Mucosa of descending colon (tissue), 3 donors: ENCODE results near the gene ARMCX5. TPM values are rescaled to one million over a fixed set of nuclear protein-coding genes. Genes with fewer than 3 reads are reported as not detected.

Source experiments
- ATAC-seq: fragments of 200-7000 bp; cut with Tn5 transposase; one replicate; pipeline ENCODE4 v1.9.1; 2020; ENCODE audit warnings: mild to moderate bottlenecking, moderate library complexity
- DNase-seq, 3 donors: peaks; one replicate each; pipeline ENCODE4 v3.0.0-alpha.2; 2020
- H3K36me3 ChIP-seq: fragments of 200-600 bp; one replicate; pipeline ENCODE4 v1.8.0; 2021; ENCODE audit warnings: low read depth, mild to moderate bottlenecking
- H3K4me1 ChIP-seq: fragments of 200-600 bp; one replicate; pipeline ENCODE4 v1.8.0; 2021; ENCODE audit warnings: low read depth, mild to moderate bottlenecking
- H3K4me3 ChIP-seq: fragments of 200-600 bp; one replicate; pipeline ENCODE4 v1.8.0; 2021; ENCODE audit warnings: mild to moderate bottlenecking
- H3K9me3 ChIP-seq: fragments of 200-600 bp; one replicate; pipeline ENCODE4 v1.8.0; 2021; ENCODE audit warnings: mild to moderate bottlenecking
- CTCF ChIP-seq: fragments of 200-600 bp; IDR thresholded peaks from one replicate; pipeline ENCODE4 v1.8.0; 2022; ENCODE audit warnings: antibody characterized with exemption, mild to moderate bottlenecking
- intact Hi-C, 2 donors: fragments of 100-400 bp; cut with DNase I in 1 of 2; cut with micrococcal nuclease in 1 of 2; formaldehyde crosslinking; loops; one replicate each; pipeline versions ENCODE4 v1.11.0 to v1.11.1; 2022; cut with DNase I, micrococcal nuclease
- long read RNA-seq, 2 donors: library from polyadenylated mRNA; unstranded; transcript quantifications; one replicate each; pipeline ENCODE4 v2.0.0, GENCODE V29; 2019 to 2021
- total RNA-seq, 3 donors: library from RNA; stranded (reverse); fragmentation: NEBNext Ultra II Directional in 2 of 3; extraction: Animal tissue kit (Norgen Biotek cat#: 25700) in 2 of 3; gene quantifications; one replicate each; pipeline versions ENCODE4 v1.2.1 to v1.2.4, GENCODE V29; 2021 to 2023
- donor health status: DM: no; HTN: no; CAD: no; lungs with moderate emphysema.
- donor health status: DM: no; HTN: no; CAD: no.
- donor health status: DM: no; HTN: yes; CAD: no.

Gene ARMCX5
- 10 to 100 TPM in 2 of 3 donors, 1 to 10 TPM in 1; 5.5 to 13.9 (median 13.1) TPM for total RNA-seq
- long read RNA-seq, donor 1, full-length matches to known transcripts: 11 of 13 reads
- long read RNA-seq, donor 1, partial matches to known transcripts: 0 of 13 reads
- long read RNA-seq, donor 1, other reads (novel, unspliced or antisense): 2 of 13 reads
- long read RNA-seq, donor 2, transcript ARMCX5-205 (3 exons, 822 nt): major isoform, 5 of 7 reads
- long read RNA-seq, donor 2, partial matches to known transcripts: 0 of 7 reads
- long read RNA-seq, donor 2, other reads (novel, unspliced or antisense): 2 of 7 reads

DNA sequence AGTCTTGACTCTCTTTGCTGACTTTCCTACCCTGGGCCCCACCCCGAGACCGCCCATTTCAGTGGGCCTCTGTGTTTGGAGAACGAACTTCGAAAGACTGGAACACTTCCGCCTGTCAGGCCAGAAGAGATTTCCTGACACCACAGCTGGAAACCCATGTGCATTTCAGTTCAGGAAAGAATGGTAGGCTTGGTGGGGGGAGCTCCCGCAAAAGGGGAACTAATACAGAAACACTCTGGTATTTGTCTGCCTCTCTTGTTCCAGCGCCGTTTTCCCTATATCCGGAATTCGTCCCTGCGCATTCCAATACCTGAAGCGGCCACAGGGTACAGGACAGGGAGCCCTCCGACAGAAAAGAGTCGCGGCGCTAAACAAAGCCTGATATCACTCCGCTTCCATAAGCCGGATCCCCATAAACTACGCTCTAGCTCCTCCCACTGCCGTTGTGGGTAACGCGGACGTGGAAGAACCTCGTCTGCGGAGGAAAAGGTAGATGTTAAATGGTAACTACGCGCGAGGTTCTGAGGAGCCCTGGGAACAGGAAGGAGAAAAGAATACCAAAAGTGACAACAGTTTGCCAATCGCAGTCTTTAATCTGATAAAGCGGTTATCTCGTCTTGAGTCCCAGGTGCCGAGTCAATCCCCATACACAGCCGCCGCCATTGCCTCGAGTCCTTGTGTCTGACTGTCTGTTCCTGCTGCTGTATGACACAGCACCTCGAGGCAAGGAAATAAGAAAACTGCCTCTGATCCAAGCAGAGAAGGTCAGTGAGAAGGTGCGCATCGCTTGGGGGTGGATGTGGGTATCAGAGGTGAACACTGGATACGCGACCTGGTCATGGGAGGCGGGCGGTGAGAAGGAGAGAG lies at the start of gene ARMCX5:
Gene ARMCX5 (plus strand): TSS at position 432 of the 867 bp plus-strand sequence. CDS start 2,627 bp downstream, outside the sequence.
- Histone ChIP-seq H3K9me3 (no peaks in the 10 kb centered on the region), H3K36me3 (no peaks in the 10 kb centered on the region), H3K4me1 (no peaks in the 10 kb centered on the region), H3K4me3 (peak within 1 kb of the TSS; percentile 9)
- no peak for TF ChIP-seq CTCF
- ATAC-seq: peak; percentile 98
- intact Hi-C loops: no loop called here
- DNase-seq: peak; percentile 71 to 86 (median 72)

DNA sequence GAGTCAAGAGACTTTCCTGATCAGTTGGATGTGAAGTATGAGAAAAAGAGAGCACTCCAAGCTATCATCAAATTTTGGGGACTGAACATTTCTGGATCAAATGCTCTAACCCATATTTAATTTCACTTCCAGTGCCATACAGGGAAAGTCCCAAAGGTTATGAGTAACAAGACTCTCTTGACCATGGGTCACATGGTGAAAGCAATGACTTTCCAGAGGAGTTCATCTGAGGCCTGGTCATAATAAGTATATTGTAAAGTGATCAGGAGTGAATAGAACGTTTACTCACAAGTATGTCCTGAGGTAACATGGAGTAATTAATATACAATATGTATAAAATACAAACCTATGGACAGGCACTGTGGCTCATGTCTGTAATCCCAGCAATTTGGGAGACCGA lies 40.7 kb upstream of the ARMCX5 start:
- ATAC-seq (no peak), DNase-seq (no peak)
- TF ChIP-seq CTCF: no peak
- no peaks in the 10 kb centered on the region for H3K9me3 ChIP-seq
- H3K4me1 ChIP-seq: no peaks in the 10 kb centered on the region
- intact Hi-C loops: no loop called here
- H3K36me3 ChIP-seq: no peaks in the 10 kb centered on the region
- no peak overlapping the region for H3K4me3 ChIP-seq

DNA sequence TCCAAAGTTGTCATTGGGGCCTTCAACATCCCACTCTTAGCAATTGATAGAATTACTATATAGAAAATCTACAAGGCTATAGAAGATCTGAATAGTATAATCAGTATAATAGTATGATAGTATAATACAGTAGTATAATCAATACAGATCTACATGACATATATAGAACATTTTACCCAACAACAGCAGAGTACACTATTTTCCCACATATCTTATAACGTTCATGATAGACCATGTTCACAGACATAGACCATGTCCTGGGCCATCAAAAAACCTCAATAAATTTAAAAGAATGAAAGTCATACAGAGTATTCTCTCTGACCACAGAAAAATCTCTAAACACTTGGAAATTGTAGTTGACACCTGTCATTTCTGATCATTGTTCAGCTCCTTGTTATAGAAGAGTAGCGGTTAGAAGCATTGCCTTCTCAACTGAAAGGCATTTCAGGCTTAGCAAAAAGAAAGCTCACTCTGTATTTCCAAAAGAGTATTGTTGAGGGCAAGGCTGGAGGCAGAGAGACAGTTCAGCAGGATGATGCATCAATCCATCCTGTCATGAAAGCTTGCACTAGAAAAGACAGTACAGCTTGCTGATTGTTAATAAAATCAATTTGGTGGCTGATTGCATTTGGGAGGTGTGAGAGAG lies 38.8 kb upstream of the ARMCX5 start:
- Histone ChIP-seq H3K36me3 (no peaks in the 10 kb centered on the region), H3K9me3 (no peaks in the 10 kb centered on the region), H3K4me1 (no peaks in the 10 kb centered on the region), H3K4me3 (no peak overlapping the region)
- ATAC-seq: no peak
- intact Hi-C loops: no loop called here
- TF ChIP-seq CTCF: no peak
- no peak for DNase-seq

GRCh38 chrX:102580891-102581290 lies 18.4 kb upstream of the ARMCX5 start:
- no peak for DNase-seq
- Histone ChIP-seq H3K4me3 (no peak overlapping the region), H3K36me3 (no peaks in the 10 kb centered on the region), H3K9me3 (no peaks in the 10 kb centered on the region), H3K4me1 (no peaks in the 10 kb centered on the region)
- no peak for ATAC-seq
- intact Hi-C loops: no loop called here
- TF ChIP-seq CTCF: no peak

DNA sequence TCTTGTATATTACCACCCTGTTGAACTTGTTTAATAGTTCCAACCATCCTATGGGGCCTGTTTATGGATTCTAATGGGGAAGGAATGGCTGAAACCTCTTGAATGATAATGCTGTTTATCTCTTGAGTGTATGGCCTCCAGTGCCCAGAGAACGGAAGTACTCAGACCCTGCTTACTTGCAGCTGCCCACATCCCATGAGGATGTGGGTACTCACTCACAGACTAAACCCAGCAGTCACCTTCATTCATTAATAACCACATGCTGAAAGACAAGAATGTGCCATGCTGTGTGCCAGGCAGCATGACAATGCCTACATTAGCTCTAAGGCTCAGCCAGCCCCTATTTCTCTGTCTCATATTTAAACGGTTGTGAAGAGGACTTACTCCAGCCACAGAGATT lies 5.9 kb upstream of the ARMCX5 start:
- H3K4me3 ChIP-seq: no peak overlapping the region
- H3K36me3 ChIP-seq: no peaks in the 10 kb centered on the region
- ATAC-seq (no peak), DNase-seq (no peak)
- H3K9me3 ChIP-seq: no peaks in the 10 kb centered on the region
- intact Hi-C loops: no loop called here
- TF ChIP-seq CTCF: no peak
- no peaks in the 10 kb centered on the region for H3K4me1 ChIP-seq
